Inferior parietal cortex (tissue), 1 donor: ENCODE measurements around the gene NUP85.
"Not testable (repeated sequence)": the region's sequence is repeated elsewhere in the genome, so short reads cannot be mapped to it uniquely, and the experiment has no call there.

Source experiments
- DNase-seq: peaks from one replicate; pipeline ENCODE4 v3.0.0-alpha.2; 2016; ENCODE audit errors: extremely low spot score

Gene NUP85

DNA sequence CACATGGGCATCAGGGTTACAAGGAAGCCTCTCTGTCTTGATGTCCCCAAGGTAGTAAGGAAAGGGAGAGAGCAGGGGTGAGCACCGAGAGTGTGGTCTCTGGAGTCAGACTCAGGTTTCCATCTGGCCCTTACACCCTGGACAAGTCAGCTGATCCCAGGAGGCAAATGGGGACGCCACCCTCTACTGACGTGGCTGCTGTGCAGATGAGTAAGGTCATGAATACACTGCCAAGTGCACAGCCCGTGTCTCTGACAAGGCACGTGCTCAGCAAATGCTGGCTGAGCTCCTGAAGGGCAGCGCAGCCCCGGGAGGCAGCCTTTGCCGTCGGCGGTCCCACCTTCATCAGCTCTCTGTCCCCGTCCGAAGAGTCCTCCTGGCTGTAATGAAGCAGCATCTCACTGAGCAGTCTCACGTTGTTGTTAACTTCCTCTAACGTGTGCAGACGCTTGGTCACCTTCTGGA lies 36.5 kb downstream of the NUP85 start:
- DNase-seq: no peak

DNA sequence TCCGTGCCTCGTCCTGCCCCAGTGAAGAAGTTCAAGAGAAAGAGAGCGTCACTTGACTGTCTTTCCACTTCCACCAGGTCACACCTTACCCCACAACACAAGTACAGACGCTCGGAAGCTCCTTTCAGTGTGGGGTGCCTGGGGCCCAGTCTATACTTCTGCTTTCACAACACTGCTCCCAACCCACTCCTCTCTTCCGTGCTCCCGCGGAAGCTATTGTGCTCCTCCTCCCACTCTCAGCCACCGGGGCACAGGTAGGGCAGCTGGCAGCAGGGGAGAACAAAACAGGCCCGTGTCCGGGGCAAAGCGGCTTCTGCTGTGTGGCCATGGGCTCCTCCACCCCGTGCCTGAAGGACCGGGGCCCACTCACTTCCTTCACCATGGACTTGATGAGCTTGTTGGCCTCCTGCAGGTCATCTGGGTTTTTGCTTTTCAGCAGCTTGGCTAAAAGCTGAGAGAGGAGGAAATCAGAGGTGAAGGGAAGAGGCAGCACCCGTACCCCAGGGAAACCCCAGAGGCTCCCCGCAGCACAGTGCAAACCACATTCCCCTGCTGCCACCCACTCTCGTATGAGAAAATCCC lies 37.1 kb downstream of the NUP85 start:
- no peak for DNase-seq

GRCh38 chr17:75244133-75244866 lies 38.8 kb downstream of the NUP85 start:
- no peak for DNase-seq

GRCh38 chr17:75245011-75245410 lies 39.5 kb downstream of the NUP85 start:
- DNase-seq: no peak

- no peak for DNase-seq
Measured at GRCh38 chr17:75246404-75246803, 40.9 kb downstream of the NUP85 start.

DNA sequence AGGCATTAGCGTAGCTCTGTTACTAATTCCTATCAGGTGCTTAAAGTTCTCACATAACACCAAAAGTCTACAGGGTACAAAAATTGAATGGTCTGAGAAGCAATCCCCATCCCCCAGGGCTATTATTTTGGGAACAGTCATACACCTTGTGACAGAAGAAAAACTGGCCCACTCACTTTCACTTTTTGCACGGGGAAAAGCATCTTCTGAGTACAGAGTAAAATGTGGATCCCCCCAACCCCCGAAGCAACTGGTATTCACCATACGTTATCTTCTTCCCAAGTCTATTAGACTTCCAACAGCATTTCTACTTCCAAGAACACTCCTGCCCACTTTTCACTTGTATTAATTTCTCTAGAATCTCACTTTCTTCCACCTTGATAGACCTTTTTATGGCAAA lies 44.1 kb downstream of the NUP85 start:
- DNase-seq: no peak

DNA sequence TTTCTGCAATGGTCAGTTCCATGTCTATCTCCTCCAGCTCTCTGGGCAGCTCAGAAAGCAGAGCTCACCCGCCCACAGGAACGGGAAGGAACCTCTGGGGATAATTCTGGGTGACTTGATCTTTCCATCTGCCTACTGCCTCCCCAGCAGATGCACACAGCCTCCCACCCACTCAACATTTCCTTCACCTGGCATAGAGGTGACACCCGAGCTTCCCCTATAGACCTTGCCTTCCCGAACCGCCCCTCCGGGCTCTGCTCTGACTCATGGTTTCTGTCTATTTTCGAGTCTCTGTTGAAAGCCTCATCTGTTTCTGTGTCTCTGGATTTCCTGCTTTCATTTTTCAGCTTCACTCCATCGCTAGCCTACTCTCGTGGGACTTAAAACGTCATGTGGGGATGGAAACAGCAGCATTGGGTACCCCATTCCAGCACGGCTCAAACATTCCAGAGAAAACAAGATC lies 44.6 kb downstream of the NUP85 start:
- no peak for DNase-seq

DNA sequence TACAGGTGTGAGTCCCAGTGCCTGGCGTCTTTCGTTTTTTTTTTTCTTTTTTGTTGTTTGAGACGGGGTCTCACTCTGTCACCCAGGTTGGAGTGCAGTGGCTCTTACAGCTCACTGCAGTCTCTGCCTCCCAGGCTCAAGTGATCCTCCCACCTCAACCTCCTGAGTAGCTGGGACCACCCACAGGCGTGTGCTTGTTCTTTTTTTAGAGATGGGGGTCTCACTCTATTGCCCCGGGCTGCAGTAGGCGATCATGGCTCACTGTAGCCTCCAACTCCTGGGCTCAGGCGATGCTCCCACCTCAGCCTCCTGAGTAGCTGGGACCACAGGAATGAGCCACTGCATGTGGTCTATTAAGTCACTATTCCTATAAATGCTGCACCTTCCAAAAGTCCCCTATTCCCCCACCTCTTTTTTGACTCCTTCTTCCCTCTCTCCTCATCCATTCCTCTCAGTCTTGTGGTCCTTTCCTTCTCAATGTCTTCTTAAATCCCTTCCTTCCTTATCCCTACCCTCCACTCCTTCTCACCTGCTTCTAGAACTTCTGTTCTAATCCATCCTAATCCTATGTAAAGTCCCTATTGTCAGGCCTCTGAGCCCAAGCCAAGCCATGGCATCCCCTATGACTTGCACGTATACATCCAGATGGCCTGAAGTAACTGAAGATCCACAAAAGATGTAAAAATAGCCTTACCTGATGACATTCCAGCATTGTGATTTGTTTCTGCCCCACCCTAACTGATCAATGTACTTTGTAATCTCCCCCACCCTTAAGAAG lies 46.7 kb downstream of the NUP85 start:
- DNase-seq: no peak

GRCh38 chr17:75255954-75256698 lies 50.6 kb downstream of the NUP85 start:
- not testable (repeated sequence) for DNase-seq

- not testable (repeated sequence) for DNase-seq
Measured at GRCh38 chr17:75257228-75257627, 51.7 kb downstream of the NUP85 start.

- no peak for DNase-seq
Measured at GRCh38 chr17:75260641-75261335, 55.3 kb downstream of the NUP85 start.

DNA sequence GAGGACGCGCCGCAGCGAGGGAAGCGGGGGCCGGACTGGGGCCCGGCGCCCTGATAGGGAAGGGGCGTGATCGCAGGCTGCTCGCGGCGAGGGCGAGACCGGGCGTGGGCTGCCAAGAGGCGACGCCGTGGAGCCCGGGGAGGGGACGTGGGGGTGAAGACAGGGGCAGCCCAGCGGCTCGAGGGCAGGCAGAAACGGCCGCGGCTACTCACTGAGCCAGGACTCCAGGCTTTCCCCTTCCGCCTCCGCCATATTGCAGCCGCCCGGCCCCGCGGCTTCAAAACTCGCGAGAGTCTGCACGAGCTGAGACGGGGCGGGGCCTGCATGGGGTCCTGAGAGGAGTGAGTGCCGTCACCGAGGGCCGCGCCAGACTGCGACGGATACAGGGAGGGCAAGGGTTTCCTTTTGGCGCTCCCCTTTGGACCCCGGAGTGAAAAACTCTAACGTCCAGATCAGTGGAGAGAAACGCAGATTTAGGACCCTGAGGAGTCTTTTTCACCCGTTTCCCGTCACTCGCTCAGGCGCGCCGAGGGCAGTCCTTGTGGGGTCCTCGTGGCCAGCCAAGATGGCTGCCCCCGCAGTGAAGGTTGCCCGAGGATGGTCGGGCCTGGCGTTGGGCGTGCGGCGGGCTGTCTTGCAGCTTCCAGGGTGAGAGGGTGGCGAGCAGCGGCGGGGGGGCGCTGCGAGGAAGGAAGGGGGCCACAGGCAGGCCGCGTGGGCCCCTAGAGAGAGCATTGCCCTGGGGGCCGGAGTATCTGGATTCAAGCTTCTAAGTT lies 56.0 kb downstream of the NUP85 start, which contains the start of the genes GGA3 and MRPS7:
Gene GGA3, minus strand, starts transcription at position 271 of the 776 bp plus-strand sequence. Its CDS starts 19 bp downstream, at position 252.
Gene MRPS7, plus strand, starts transcription at position 544 of the 776 bp plus-strand sequence. Its CDS starts 22 bp downstream, at position 566.
- DNase-seq: peak; percentile 94

DNA sequence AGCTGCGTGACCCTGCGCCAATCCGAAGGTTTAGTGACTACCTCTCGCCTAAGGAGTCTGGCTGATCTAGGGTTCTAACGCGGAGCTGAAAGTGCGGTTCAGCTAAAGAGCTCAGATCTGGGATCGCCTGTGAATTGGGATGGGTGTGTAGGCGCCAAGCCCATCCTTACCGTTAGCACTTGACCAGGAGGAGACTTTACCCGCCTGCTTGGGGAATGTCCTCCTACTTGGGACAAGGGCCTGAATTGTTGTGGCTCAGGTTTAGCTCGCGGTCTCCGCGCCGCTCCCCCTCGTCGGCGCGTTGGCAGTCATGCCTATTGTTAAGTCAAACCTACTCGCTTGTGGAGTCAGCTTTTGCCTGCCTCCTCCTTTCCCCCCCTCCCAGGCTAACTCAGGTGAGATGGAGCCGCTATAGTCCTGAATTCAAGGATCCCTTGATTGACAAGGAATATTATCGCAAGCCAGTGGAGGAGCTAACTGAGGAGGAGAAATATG lies 56.7 kb downstream of the NUP85 start:
- DNase-seq: no peak

GRCh38 chr17:75263055-75263454 lies 57.6 kb downstream of the NUP85 start:
- DNase-seq: no peak

- DNase-seq: no peak
Measured at GRCh38 chr17:75265614-75266315, 60.3 kb downstream of the NUP85 start.

DNA sequence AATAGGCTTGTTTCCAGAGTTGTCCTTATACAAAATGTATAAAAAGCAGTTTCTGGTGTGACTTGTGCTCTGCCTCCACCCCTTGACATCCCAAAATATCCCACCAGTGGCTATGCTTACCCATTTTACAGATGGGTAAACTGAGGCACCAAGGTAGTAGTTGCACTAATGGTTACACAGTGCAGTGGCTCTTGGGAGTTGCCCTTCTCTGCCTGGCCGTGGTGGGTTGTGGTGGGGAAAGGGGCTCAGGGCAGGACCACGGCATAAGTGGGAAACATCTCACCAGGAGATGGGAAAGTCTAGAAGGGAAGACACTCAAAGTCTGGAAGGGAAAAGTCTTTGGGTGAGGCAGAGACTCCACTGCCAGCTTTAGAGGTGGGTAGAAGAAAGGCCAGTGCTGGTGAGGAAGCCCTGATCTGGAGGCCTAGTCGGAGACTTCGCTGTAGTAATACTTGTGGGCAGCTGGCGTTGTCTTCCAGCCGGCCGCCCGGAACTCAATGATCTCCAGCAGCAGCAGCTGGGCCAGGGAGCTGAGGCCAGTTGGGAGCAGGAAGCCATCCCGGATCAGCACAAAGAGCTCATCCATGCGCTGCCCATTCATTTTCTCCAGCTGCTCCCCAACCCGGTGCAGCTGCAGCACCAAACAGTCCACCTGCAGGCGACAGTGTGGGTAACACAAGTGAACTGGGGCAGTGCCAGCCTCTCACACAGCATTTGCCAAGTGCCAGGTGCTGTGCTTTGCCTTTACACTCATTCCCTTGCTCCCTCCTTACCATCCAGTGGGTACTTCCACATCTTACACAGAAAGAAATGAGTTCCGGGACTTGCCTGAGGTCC lies 61.1 kb downstream of the NUP85 start:
- no peak for DNase-seq

DNA sequence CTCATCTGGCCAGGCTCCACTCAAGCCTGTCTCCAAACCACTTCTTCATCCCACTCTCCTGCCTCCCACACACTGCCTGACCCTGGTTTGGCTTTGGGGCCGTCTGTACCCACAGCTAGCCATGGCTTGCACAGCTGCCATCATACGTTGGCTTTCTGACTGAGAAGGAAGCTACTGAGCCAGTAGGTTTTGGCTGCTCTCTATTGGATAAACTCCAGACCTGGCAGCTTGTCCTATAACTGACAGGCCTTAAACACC lies 61.6 kb downstream of the NUP85 start:
- DNase-seq: no peak

GRCh38 chr17:75267411-75268232 lies 62.1 kb downstream of the NUP85 start:
- DNase-seq: no peak
